ACHN (cell line): Measurements from ENCODE around the gene BLNK.

Source experiments
- DNase-seq: peaks from one replicate; pipeline ENCODE4 v3.0.0-alpha.2; 2015
- in situ Hi-C: cut with HindIII; loops from 2 replicates; pipeline ENCODE4 v1.10.0; 2017; ENCODE audit warnings: low sequenced_read_pairs, low pct_ligation_motif_present, low pct_unique_long_range_greater_than_20kb

The BLNK gene

GRCh38 chr10:96268341-96268909 lies 2.9 kb downstream of the BLNK start:
- no peak for DNase-seq
- in situ Hi-C loops: no loop called here

GRCh38 chr10:96267234-96267705 lies 4.1 kb downstream of the BLNK start:
- no peak for DNase-seq
- in situ Hi-C loops: no loop called here

GRCh38 chr10:96266118-96266770 lies 5.1 kb downstream of the BLNK start:
- in situ Hi-C loops: no loop called here
- DNase-seq: no peak

- DNase-seq: no peak
- in situ Hi-C loops: no loop called here
Observed at GRCh38 chr10:96264938-96265337, 6.4 kb downstream of the BLNK start.

- in situ Hi-C loops: no loop called here
Observed at GRCh38 chr10:96263669-96264068, 7.7 kb downstream of the BLNK start.

GRCh38 chr10:96263176-96263575 lies 8.2 kb downstream of the BLNK start:
- in situ Hi-C loops: no loop called here
- no peak for DNase-seq

More at GRCh38 chr10:96263669-96264068, 7.7 kb downstream of the BLNK start:
- DNase-seq: no peak

- no peak for DNase-seq
- in situ Hi-C loops: no loop called here
Observed at GRCh38 chr10:96261930-96262329, 9.4 kb downstream of the BLNK start.

- in situ Hi-C loops: no loop called here
- no peak for DNase-seq
Observed at GRCh38 chr10:96261132-96261531, 10.2 kb downstream of the BLNK start.

- in situ Hi-C loops: no loop called here
- no peak for DNase-seq
Observed at GRCh38 chr10:96260014-96260413, 11.4 kb downstream of the BLNK start.

- no peak for DNase-seq
- in situ Hi-C loops: no loop called here
Observed at GRCh38 chr10:96259150-96259549, 12.2 kb downstream of the BLNK start.

GRCh38 chr10:96257944-96258343 lies 13.4 kb downstream of the BLNK start:
- DNase-seq: no peak
- in situ Hi-C loops: no loop called here

GRCh38 chr10:96255549-96256333 lies 15.6 kb downstream of the BLNK start:
- in situ Hi-C loops: no loop called here
- DNase-seq: no peak

GRCh38 chr10:96254976-96255375 lies 16.4 kb downstream of the BLNK start:
- in situ Hi-C loops: no loop called here
- no peak for DNase-seq

GRCh38 chr10:96252730-96253129 lies 18.6 kb downstream of the BLNK start:
- in situ Hi-C loops: no loop called here
- DNase-seq: no peak

- DNase-seq: no peak
- in situ Hi-C loops: no loop called here
Observed at GRCh38 chr10:96250349-96250748, 21.0 kb downstream of the BLNK start.

GRCh38 chr10:96249264-96249663 lies 22.1 kb downstream of the BLNK start:
- no peak for DNase-seq
- in situ Hi-C loops: no loop called here

- no peak for DNase-seq
- in situ Hi-C loops: no loop called here
Observed at GRCh38 chr10:96244354-96244753, 27.0 kb downstream of the BLNK start.

- in situ Hi-C loops: no loop called here
- no peak for DNase-seq
Observed at GRCh38 chr10:96243296-96243695, 28.1 kb downstream of the BLNK start.

GRCh38 chr10:96242822-96243221 lies 28.5 kb downstream of the BLNK start:
- no peak for DNase-seq
- in situ Hi-C loops: no loop called here
